Measurements from ENCODE around the gene TOM1L2.

Gene TOM1L2

DNA sequence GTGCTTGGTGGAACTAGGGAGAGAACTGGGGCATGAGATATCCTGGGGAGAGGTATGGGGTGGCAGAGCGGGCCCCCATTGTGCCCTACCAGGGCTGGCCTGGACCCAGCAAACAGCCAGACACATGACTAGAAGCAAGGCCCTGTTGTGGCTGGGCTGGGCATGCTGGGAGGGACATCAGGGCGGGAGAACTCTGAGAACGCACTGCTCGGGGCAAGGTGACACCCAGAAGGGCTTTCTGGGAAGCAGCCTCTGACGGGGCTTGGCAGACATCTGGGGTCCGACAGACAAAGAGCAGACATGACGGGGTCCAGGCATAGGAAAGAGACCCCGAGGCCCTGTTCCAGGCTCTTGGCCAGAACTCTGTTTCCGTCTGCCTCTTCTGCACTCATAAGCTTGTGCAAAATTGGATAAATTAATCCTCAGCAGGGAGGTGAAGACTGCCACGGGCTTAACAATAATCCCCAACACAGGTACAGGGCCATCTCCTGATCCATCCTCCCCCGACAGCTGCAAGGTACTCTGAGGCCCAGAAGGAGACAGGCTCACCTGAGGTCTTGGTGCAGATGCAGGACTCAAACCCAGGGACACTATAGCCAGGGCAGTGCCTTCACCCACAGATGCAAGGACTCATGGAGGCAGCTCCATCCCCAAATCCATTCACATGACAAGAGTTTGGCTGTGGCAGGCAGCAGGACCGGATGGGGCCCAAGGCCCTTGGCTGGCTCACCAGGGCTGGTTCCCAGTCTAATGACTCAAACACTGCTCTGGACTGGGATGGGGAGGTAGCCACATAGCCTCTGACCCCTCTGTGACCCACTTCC is 140.8 kb downstream of the TOM1L2 start:
- peak in 1 of 2 donors; percentile 46 for DNase-seq (ENCODE audit: low read depth in 2 of 2)
- TF ChIP-seq, protein P1, sequence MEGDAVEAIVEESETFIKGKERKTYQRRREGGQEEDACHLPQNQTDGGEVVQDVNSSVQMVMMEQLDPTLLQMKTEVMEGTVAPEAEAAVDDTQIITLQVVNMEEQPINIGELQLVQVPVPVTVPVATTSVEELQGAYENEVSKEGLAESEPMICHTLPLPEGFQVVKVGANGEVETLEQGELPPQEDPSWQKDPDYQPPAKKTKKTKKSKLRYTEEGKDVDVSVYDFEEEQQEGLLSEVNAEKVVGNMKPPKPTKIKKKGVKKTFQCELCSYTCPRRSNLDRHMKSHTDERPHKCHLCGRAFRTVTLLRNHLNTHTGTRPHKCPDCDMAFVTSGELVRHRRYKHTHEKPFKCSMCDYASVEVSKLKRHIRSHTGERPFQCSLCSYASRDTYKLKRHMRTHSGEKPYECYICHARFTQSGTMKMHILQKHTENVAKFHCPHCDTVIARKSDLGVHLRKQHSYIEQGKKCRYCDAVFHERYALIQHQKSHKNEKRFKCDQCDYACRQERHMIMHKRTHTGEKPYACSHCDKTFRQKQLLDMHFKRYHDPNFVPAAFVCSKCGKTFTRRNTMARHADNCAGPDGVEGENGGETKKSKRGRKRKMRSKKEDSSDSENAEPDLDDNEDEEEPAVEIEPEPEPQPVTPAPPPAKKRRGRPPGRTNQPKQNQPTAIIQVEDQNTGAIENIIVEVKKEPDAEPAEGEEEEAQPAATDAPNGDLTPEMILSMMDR (IDR thresholded peaks at IDR 0.05; ENCODE audit: low read depth, low read length): no peak
- H3K4me3 ChIP-seq (replicated peaks in 1 of 2; ENCODE audit: low read depth in 2 of 2, low read length in 2 of 2): no peak overlapping the region

- no peak for DNase-seq (ENCODE audit: low read depth in 2 of 2)
- no peak overlapping the region for H3K4me3 ChIP-seq (replicated peaks in 1 of 2; ENCODE audit: low read depth in 2 of 2, low read length in 2 of 2)
- TF ChIP-seq, protein P1 (IDR thresholded peaks at IDR 0.05; ENCODE audit: low read depth, low read length): no peak
These were observed 141.4 kb downstream of the TOM1L2 start for GRCh38 chr17:17830740-17831207.

DNA sequence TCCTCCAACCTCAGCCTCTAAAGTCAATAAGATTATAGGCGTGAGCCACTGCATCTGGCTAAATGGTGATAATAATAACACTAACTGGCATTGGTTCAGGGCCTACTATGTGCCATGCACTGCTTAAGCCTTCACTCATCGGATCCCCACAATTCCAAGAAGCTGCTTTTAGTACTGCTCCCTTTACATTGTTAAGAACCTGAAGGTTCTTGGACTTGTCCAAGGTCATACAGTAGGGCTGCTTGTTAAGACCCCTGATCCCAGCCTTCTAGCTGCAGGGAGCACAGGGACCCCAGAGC is 142.0 kb downstream of the TOM1L2 start:
- DNase-seq (ENCODE audit: low read depth in 2 of 2): no peak
- TF ChIP-seq, protein P1 (IDR thresholded peaks at IDR 0.05; ENCODE audit: low read depth, low read length): no peak
- H3K4me3 ChIP-seq (replicated peaks in 1 of 2; ENCODE audit: low read depth in 2 of 2, low read length in 2 of 2): no peak overlapping the region

GRCh38 chr17:17827826-17828621 is 144.2 kb downstream of the TOM1L2 start:
- TF ChIP-seq, protein P1 (IDR thresholded peaks at IDR 0.05; ENCODE audit: low read depth, low read length): no peak
- no peak for DNase-seq (ENCODE audit: low read depth in 2 of 2)
- H3K4me3 ChIP-seq (replicated peaks in 1 of 2; ENCODE audit: low read depth in 2 of 2, low read length in 2 of 2): no peak overlapping the region

GRCh38 chr17:17826942-17827785 is 145.0 kb downstream of the TOM1L2 start:
- H3K4me3 ChIP-seq (replicated peaks in 1 of 2; ENCODE audit: low read depth in 2 of 2, low read length in 2 of 2): no peak overlapping the region
- TF ChIP-seq, protein P1 (IDR thresholded peaks at IDR 0.05; ENCODE audit: low read depth, low read length): no peak
- no peak for DNase-seq (ENCODE audit: low read depth in 2 of 2)

- DNase-seq (ENCODE audit: low read depth in 2 of 2): no peak
- TF ChIP-seq, protein P1 (IDR thresholded peaks at IDR 0.05; ENCODE audit: low read depth, low read length): no peak
- H3K4me3 ChIP-seq (replicated peaks in 1 of 2; ENCODE audit: low read depth in 2 of 2, low read length in 2 of 2): no peak overlapping the region
These were observed 145.9 kb downstream of the TOM1L2 start for GRCh38 chr17:17826342-17826713.

All from cardiac fibroblast (primary cell).